Nephron progenitor cell (in vitro differentiated cells): Measurements from ENCODE around the gene KMT2B.
A peak's percentile ranks its signal among the peaks of the same experiment; 100 is the strongest.

Experiments used
- DNase-seq: peaks from one replicate; pipeline ENCODE4 v3.0.0; 2021
- H3K27ac Mint-ChIP-seq: 2 replicates; pipeline ENCODE4 v1.8.0; 2021; ENCODE audit warnings: mild to moderate bottlenecking, moderate library complexity, mixed read lengths
- H3K27me3 Mint-ChIP-seq: 2 replicates; pipeline ENCODE4 v1.8.0; 2021; ENCODE audit warnings: mild to moderate bottlenecking, low read depth, mixed read lengths; ENCODE audit not compliant: poor library complexity
- H3K36me3 Mint-ChIP-seq: 2 replicates; pipeline ENCODE4 v1.8.0; 2021; ENCODE audit warnings: low read depth, mixed read lengths
- H3K4me1 Mint-ChIP-seq: 2 replicates; pipeline ENCODE4 v1.8.0; 2021; ENCODE audit warnings: mixed read lengths
- H3K4me3 Mint-ChIP-seq: 2 replicates; pipeline ENCODE4 v1.8.0; 2021; ENCODE audit warnings: mild to moderate bottlenecking, moderate library complexity, mixed read lengths
- H3K9me3 Mint-ChIP-seq: 2 replicates; pipeline ENCODE4 v1.8.0; 2021; ENCODE audit warnings: mild to moderate bottlenecking, moderate library complexity, mixed read lengths
- TF ChIP-seq, protein P1 (sequence below): fragments of 200-600 bp; sonication (generic); IDR thresholded peaks from 2 replicates; pipeline ENCODE4 v1.5.0; 2021; ENCODE audit warnings: antibody characterized with exemption

Gene KMT2B

DNA sequence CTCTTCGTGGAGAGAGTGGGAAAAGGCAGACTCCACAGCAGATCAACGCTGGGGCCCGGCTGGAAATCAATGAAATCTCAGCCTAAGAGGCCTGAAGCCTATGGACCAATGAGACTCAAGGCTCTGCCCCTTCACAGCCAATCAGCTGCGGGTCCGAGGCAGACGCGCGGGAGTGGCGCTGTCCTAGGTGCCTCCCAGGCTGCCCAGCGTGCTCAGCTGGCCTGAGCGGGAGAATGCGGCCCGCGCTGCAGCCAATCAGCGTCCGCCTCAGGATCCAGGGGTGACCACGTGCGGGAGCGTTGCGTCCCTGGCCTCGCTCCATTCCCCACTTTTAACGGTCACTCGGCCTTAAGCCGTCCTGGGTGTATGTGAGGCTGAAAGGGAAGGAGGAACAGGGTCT lies 13.6 kb upstream of the KMT2B start, which contains the start of gene ZBTB32:
Gene ZBTB32, plus strand, starts transcription at position 341 of the 400 bp plus-strand sequence. CDS start 10,069 bp downstream, outside the sequence.
- no peaks in the 10 kb centered on the region for H3K9me3 Mint-ChIP-seq
- peak; percentile 62 for DNase-seq
- peaks cover 28% of the 10 kb centered on the region for H3K27me3 Mint-ChIP-seq
- peaks cover 5% of the 10 kb centered on the region for H3K4me1 Mint-ChIP-seq
- TF ChIP-seq, protein P1, sequence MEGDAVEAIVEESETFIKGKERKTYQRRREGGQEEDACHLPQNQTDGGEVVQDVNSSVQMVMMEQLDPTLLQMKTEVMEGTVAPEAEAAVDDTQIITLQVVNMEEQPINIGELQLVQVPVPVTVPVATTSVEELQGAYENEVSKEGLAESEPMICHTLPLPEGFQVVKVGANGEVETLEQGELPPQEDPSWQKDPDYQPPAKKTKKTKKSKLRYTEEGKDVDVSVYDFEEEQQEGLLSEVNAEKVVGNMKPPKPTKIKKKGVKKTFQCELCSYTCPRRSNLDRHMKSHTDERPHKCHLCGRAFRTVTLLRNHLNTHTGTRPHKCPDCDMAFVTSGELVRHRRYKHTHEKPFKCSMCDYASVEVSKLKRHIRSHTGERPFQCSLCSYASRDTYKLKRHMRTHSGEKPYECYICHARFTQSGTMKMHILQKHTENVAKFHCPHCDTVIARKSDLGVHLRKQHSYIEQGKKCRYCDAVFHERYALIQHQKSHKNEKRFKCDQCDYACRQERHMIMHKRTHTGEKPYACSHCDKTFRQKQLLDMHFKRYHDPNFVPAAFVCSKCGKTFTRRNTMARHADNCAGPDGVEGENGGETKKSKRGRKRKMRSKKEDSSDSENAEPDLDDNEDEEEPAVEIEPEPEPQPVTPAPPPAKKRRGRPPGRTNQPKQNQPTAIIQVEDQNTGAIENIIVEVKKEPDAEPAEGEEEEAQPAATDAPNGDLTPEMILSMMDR = no peak
- H3K36me3 Mint-ChIP-seq = no peaks in the 10 kb centered on the region
- H3K27ac Mint-ChIP-seq = no peak within 1 kb of the TSS
- no peak within 1 kb of the TSS for H3K4me3 Mint-ChIP-seq

DNA sequence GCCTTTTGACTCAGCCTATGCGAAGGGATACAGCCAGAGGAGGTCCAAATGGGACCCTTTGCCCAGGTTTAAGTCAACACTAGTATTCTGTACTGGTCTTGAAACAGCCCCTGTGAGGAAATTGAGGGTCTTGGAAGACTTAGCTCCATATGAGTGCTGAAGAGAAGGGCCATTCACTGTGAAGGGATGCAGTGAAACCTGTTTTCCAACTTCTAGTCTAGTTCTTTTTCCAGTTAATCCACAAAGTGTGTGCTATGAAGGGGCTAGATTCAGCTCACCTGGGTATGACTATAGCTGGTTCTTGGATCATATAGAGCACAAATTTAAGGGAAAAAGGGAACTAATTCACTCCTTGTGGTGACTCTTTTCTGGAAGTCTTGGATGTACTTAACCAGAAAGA lies 9.4 kb upstream of the KMT2B start:
- H3K4me1 Mint-ChIP-seq = no peaks in the 10 kb centered on the region
- no peak overlapping the region for H3K27ac Mint-ChIP-seq
- no peak for DNase-seq
- no peak overlapping the region for H3K4me3 Mint-ChIP-seq
- TF ChIP-seq, protein P1 = no peak
- no peaks in the 10 kb centered on the region for H3K9me3 Mint-ChIP-seq
- H3K27me3 Mint-ChIP-seq = peaks cover 40% of the 10 kb centered on the region
- H3K36me3 Mint-ChIP-seq = no peaks in the 10 kb centered on the region

- TF ChIP-seq, protein P1 = no peak
- H3K27ac Mint-ChIP-seq = no peak overlapping the region
- peaks cover 42% of the 10 kb centered on the region for H3K27me3 Mint-ChIP-seq
- H3K4me3 Mint-ChIP-seq = no peak overlapping the region
- H3K9me3 Mint-ChIP-seq = no peaks in the 10 kb centered on the region
- DNase-seq = no peak
- no peaks in the 10 kb centered on the region for H3K36me3 Mint-ChIP-seq
- peaks cover 12% of the 10 kb centered on the region for H3K4me1 Mint-ChIP-seq
Observed at GRCh38 chr19:35710784-35711723, 6.7 kb upstream of the KMT2B start.

DNA sequence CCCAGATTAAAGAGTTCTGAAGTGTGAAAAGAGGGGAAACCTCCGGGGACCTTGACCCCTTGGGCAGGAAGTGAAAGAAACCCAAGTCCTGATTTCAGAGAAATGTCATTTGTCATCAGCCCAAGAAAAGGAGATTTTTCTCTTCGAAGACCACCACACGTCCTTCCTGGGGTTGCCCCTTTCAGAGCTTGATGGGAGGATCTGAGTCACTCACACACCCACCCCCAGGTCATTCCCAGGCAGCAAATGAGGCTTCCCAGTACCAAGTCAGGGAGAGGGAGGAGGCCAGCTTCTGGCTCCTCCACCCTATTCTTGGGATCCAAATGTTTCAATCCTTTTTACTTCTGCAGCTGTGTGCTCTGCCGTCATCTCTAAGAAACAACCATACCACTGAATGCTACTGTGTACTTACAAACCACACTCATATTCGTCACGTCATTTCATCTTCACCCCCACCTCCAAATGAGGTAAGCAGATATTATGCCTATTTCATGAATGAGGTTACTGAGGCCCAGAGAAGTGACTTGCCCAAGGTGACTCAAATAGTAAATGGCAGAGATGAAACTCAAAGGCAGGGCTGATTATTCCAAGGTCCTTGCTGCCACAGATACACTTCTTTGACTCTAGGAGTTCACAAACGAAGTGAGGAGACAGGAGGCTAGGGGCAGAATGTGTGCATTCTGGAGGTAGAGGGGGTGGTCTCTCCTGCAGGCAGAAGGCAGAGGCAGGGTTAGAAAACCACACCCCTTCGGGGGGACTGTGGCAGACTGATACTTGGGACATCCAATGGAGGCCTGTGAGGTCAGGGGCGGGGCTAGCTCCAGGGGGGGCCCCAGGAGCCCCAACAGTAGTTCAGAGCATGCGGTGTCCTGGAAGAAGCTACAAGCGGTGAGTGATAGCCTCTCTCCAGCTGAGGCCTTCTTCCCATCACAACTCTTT lies 5.0 kb upstream of the KMT2B start:
- Mint-ChIP-seq H3K9me3 (no peaks in the 10 kb centered on the region), H3K4me1 (peaks cover 20% of the 10 kb centered on the region), H3K27me3 (peaks cover 47% of the 10 kb centered on the region), H3K36me3 (no peaks in the 10 kb centered on the region), H3K27ac (no peak overlapping the region), H3K4me3 (no peak overlapping the region)
- TF ChIP-seq, protein P1 = no peak
- DNase-seq = no peak

GRCh38 chr19:35713506-35713850 lies 4.3 kb upstream of the KMT2B start:
- Mint-ChIP-seq H3K27me3 (peaks cover 47% of the 10 kb centered on the region), H3K36me3 (no peaks in the 10 kb centered on the region), H3K4me3 (no peak overlapping the region), H3K9me3 (no peaks in the 10 kb centered on the region), H3K4me1 (peaks cover 20% of the 10 kb centered on the region), H3K27ac (no peak overlapping the region)
- DNase-seq = no peak
- TF ChIP-seq, protein P1 = no peak
